ENCODE results near the gene FYN.
"Not testable (repeated sequence)": the region's sequence is repeated elsewhere in the genome, so short reads cannot be mapped to it uniquely, and the experiment has no call there.

Gene FYN

DNA sequence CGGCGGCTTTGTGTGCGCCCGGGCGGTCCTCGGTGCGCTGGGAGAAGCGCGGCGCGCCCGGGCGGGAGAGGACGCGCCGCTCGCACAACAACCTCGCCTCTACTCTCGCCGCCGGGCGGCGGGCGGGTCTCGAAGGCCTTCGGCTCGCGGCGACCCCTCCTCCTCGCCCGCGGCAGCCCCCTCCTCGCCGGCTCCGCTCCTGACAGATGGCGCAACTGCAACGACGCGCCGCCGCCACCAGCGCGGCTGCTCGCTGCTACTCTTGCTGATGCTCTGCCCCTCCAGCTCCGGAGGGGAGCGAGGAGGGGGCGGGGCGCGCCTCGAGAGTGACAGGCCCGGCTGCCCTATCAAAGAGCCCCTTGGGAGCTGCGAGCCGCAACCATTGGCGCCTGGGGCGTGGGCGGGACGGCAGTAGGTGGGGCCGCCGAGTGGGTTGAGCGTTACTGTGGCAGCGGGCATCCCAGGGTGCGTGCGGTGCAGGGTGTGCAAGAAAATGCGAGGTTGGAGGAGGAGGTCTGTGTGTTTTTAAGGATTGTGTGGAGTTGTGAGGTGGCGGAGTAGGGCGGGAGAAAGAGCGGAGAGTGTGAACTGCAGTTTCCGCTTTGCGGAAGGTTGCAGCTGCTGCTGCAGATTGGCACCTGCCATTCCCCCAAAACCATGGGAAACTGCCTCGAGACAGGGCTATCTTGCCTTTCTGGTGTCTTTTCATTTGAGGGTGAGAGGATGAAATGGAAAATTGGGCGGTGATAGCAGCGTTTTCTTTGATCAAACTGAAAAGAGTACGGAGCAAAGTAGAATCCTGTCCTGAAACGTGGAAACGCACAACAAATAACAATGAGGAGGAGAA is at the start of gene FYN:
Gene FYN (minus strand): TSS at position 275 of the 847 bp plus-strand sequence. CDS start 153,401 bp downstream, outside the sequence.
- FAIRE-seq, result no peak

DNA sequence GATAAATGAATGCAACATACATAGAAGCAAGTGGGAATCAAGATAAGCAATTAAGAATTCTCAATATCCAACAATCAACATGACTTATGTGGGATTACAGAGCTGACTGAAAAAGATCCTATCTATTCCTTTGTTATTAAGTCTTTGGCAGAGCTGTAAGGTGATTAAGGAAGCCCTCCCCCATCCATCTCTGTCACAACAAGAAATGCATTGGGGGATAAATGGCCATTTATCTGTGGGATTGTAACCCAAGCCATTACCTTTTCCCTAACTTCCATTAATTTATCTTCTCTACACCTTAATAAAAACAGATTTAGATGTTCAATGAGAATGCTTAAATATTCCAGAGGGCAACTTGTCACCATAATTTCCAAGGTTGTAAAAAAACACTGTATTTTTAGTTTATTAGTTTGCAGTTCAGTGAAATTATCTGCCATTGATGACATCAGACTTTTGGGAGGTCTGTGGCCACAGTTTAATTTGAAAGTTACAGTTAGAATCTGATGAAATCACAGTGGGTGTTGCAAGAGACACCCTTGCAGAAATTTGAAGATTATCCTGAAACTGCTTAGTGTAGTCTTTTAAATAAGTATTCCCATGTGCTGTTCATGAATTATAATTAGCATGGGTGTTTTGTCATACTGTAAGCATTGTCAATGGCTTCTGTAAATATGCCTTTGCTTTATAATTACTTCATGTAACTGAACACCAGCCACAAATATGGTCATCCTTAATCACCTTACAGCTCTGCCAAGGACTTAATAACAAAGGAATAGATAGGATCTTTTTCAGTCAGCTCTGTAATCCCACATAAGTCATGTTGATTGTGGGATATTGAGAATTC is 49.4 kb upstream of the FYN start:
- FAIRE-seq, result no peak

DNA sequence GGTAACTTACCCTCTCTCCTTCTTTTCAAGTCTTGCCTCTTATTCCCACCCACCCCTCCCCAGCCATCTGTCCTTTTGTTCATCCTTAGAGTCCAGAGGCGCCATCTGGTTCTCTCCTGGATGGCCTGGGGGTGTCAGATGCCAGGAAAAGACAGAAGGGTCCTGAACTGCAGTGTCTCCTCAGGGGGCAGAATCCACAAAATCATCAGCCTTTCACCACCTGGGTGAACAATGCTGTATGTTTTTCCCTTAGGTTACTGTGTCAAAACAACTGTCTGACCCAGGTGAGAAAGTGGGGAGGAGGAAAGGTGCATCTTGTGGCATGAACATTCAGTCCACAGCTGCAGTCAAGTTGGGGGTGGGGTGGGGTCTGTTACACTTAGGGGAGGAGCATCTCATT is 47.9 kb upstream of the FYN start:
- no peak for FAIRE-seq

DNA sequence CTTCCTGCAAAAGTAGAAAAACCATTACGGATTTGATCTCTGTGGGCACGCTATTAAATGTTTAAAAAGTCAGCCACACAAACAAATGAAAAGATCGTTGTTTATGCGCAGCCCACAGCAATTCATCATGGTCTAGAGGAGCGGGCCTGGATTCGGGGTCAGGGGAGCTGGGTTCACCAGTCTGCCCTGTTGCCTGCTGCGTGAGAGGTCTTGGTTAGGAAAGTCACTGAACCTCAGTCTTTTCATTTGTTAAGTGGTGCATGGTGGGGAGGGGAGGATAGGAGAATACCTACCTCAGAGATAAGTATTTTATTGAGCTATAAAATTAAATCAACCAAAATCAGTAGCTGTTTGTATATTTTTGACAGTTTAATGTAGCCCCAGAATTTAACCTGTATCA is 47.3 kb upstream of the FYN start:
- FAIRE-seq, result no peak

DNA sequence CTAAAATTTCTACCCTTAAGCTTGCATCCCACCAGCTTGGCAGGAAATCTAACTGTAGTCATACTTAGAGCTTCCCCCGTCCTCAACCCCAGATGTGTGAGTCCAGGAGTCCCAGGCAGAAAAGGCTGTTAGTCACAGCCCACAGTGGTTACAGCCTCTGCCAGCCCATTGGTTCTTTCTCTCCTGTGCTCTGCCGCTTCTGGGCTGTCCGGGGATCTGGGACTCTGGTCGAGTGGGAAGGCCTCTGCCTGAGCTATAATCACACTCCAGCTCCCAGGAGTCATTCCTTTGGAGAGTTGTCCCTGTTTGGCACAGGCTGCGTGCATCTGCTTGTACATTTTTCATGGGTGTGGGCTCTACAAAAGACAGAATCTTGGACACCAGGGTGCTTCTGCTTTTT is 45.6 kb upstream of the FYN start:
- no peak for FAIRE-seq

DNA sequence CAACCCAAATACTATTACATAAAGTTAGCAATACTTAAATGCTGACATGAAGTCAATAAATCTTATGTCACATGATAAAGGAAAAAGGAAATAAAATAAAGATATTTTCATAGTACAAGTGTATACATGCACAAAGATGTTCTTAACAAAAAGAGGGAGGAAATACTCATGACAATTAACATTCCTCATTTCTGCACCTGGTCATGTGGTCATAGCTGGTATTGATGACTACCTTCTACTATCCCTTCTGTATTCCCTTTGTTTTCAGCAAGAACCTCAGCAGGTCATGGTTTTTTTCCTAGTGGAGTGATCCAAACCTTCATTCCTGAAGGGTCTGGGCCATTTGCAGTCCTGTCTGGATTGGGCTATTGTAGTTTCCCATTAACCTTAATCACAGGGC is 43.5 kb upstream of the FYN start:
- no peak for FAIRE-seq

DNA sequence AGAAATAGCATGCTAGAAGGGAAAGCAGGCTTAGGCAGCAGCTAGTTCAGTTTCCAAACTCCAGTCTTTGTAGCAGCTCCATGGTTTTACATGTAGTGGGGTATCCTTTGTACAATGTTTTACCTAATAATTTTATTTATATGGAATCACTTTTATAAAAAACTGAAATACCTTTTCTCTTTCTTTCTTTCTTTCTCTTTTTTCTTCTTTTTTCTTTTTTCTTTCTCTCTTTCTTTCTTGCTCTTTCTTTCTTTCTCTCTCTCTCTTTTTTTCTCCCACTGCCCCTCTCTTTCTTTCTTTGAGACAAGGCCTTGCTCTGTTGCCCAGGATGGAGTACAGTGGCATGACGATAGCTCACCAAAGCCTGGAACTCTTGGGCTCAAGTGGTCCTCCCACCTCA is 41.4 kb upstream of the FYN start:
- no peak for FAIRE-seq

DNA sequence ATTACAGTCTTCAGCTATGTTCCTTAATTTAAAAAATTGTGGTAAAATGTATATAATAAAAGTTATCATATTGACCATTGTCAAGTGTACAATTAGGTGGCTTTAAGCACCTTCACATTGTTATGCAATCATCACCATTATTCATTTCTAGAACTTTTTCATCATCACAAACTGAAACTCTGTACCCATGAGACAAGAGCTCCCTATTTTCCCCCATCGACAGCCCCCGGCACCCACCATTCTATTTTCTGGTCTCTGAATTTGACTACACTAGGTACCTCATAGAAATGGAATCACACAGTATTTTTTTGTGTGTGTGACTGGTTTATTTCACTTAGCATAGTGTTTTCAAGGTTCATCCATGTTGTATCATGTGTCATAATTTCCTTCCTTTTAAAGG is 39.7 kb upstream of the FYN start:
- no peak for FAIRE-seq

DNA sequence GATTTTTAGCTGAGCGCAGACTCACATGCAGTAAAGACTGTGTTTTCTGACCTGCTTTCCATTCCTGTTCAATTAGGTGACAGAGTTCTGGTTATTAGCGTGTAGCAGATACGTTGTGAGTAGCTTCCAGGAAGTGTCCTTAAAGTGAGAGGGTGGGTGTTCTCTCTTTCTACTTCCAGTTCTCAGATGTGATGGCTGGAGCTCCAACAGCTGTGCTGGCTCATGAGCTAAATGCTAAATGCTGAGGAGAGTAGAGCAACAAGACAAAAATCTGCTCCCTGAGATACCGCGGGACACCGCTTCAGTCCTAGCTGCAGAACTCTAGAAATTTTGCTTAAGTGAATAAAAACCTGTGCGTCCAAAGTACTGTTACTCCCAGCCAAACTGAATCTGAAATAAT is 38.2 kb upstream of the FYN start:
- FAIRE-seq, result no peak

DNA sequence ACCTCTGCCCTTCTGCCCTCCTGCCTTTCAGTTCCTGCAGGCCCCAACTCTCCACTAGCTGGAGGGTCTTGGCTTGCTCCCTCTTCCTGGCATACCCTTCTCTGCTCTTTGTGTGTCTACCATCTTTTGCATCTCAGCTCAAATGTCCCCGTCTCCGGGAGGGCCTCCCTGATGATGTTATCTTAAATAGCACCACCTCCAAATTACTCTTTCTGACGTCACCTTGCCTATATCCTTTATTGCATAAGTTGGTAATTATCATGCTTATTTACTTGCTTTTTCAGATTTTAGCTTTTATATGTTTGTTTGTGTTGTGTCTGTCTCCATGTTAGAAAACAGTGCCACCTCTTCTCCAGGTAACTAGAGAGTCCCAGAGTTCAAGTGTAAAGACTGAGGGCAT is 36.0 kb upstream of the FYN start:
- FAIRE-seq, result no peak

DNA sequence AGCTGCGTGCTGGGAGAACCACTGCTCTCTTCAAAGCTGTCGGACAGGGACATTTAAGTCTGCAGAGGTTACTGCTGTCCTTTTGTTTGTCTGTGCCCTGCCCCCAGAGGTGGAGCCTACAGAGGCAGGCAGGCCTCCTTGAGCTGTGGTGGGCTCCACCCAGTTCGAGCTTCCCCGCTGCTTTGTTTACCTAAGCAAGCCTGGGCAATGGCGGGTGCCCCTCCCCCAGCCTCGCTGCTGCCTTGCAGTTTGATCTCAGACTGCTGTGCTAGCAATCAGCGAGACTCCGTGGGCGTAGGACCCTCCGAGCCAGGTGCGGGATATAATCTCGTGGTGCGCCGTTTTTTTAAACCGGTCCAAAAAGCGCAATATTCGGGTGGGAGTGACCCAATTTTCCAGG is 35.1 kb upstream of the FYN start:
- not testable (repeated sequence) for FAIRE-seq

DNA sequence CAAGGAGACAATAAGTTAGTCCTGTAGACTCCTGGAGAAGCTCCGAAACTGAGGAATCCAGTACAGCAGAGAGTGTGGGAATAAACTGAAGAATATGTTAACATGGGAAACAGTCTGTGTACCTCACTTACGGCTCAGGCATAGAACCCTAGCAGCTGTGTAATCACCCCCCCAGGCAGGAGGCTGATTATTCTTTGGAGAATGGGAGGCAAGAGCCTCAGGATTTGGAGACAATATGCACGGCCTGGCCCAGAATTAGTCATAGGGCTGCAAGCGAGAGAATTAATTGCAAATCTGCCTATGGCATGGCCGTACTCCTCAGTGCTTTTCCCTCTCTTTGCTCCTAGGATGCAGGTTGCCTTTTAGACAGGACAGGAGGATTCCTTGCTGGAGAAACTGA is 27.5 kb upstream of the FYN start:
- FAIRE-seq, result no peak

DNA sequence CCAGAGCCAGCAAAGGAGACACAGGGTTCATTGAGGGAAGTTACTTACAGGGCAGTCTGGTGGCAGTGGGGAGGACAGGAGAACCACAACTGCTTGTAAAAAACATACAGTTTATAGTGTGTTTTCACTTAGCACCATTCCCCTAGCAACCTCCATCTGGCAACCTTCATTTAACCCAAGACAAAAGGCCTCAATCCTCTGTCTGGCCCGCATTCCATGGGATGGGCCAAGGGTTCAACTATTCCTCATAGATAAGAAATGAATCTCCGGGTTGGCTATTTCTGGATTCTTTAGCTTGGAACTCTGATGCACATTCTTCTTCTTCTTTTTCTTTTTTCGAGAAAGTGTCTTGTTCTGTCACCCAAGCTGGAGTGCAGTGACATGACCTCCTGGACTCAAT is 26.3 kb upstream of the FYN start:
- no peak for FAIRE-seq

DNA sequence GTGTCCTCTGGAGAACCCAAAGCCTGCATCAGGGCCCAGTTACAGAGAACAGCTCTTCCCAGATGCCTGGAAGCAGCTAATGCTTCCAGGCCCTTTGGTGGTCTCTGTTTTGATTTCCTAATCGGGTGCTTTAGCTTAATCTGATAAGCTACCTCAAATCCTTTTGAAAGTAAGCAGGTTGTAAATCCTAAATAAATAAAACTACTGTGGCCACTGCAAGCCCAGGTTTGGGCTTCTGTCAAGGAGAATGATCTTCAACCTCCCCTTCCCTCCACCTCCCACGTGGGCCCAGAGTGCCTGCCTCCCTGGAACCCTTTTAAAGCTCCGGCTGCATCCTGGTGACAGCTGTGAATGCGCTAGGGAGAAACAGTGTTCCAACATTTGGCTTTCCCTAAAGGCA is 25.2 kb upstream of the FYN start:
- FAIRE-seq, result no peak

DNA sequence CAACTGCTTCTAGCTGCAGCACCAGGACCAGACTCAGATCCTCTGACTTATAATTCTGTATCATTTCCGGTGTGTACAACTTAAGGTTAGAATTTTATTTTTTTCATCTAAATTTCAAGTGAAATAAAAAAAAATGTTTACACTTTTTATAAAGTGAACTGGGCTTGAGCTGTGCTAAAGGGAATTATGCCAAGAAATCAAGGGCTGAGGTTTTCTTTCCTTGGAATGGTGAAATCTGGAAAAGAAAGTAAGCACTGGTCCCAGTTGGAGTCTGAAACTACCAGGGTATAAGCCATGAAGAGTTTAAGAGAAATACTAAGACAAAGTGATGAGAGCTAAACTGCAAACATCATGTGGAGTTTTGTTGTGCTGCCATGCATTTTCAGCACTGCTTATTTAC is 21.7 kb upstream of the FYN start:
- no peak for FAIRE-seq

DNA sequence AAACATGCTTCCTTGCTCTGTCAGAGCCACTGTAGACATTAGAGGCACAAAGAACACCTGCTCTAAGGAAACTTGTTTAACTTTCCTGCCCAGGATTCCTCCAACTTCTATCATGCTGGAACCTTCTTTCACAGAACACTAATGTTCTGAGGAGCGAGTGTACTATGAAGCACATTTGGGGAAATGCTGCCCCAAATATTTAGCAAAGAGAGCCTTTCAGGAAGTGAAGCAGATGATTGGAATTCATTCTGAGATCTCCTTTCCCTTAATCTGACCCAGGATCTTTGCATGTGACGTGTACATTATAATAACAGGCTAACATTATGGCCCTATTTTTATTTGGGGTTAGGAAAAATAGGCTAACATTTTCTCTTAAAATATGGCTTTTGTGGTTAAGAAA is 21.0 kb upstream of the FYN start:
- FAIRE-seq, result no peak

DNA sequence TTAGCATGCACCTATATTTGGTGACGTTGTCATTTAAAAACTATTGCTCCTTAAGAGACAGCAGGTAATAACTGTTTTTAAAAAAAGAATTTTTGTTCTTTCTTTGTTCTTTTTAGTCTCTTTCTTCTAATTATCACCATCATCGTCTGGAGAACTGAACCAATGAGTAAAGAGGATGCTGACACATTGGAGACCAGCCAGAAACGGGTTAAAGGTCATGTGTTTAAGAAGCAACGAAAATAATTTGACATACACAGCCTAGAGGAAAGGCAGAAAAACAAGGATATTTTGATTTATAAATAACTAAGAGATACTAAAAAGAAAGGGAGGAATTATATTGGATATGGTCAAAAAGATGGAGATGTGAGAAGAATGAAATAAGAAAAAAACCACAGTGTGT is 19.2 kb upstream of the FYN start:
- no peak for FAIRE-seq

DNA sequence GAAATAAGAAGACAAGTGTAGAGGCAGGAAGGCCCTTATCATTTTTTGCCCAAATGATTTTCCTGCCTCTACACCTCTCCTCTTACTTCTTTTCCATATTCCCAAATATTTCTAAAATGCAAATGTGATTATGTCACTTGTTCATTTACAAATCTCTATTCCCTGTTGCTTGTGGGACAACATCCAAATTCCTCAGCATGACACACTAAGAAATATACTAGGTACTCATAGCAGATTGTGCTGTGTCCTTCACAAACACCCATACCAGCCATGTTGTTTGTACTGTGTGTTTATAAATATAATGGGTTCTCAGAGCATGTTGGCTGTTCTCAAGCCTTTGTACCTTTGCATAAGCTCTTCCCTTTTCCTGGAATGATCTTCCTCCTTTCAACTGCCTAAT is 17.7 kb upstream of the FYN start:
- no peak for FAIRE-seq

DNA sequence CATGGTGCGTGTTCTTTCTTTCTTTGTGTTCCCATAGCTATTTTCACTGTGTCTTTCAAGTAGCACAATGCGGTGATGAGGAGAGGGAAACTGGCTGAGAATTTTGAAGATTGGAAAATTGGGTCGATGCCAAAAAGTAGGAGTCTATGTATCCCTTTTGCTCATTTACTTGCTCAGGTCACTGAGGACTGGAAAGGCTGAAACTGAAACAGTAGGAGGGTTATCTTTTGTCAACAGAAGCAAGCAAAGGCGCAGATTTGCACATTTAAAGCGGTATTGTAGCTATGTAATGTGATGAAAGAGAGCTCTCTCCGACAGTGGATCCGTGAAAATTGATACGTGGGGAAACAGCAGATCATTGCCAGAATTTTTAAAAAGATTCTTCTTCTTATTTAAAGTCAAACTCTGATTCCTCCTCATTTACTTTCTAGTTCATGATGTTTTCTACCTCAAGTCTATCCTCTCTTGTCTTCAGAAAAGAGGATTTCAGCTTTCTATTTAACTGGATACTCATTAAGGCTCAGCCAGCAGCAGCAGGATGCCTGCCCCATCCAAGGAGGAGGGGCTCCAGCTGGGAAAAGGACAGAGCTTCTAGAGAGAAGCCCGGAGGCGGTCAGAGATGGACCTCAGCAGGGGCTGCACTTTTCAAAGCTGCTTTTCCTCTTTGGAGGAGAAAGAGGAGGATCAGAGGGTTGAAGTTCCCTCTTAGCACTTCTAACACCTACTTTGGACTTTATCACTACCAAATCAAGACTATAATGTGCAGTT is 15.9 kb upstream of the FYN start:
- no peak for FAIRE-seq

DNA sequence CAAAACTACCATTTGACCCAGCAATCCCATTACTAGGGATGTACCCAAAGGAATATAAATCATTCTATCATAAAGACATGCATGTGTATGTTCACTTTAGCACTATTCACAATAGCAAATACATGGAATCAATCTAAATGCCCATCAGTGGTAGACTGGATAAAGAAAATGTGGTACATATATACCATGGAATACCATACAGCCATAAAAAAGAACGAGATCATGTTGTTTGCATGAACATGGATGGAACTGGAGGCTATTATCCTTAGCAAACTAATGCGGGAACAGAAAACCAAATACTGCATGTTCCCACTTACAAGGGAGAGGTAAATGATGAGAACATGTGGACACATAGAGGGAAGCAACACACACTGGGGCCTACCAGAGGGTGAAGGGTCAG is 13.5 kb upstream of the FYN start:
- not testable (repeated sequence) for FAIRE-seq

DNA sequence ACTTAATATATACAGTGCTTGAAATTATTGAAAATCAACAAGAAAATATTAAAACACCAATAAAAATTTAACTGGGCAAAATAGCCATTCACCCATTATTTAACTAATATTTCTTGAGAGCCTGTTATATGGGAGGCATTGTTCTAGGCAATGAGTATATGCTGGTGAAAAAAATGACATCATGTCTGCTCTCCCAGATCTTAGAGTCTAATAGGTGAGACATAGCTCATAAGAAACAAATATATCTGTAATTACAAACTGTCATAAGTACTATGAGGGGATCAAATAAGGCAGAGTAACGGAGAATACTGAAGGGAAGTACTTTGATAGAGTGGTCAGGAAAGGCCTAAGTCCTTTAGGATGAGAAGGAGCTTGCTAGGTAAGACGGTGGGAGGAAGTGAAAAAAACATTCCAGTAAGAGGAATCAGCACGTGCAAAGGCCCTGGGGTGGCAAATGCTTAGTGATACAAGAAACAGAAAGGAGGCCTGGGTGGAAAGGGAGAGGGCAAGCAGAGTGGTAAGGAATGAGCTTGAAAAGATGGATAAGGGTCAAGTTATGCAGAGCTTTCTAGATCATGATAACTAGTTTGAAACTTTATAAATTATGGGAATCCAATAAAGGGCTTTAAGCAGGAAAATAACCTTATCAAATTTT is 12.2 kb upstream of the FYN start:
- no peak for FAIRE-seq

DNA sequence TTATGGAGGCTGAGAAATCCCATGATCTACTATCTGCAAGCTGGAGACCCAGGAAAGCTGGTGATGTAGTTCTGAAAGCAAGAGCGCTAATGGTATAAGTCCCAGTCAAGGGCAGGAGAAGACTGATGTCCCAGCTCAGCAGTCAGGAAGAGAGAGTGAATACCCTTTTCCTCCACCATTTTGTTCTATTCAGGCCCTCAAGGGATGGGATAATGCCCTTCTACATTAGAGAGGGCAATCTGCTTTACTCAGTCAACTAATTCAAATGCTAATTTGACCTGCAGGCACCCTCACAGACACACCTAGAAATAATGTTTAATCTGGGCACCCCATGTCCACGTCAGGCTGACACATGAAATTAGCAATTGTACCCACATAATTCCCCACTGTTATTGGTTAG is 10.8 kb upstream of the FYN start:
- no peak for FAIRE-seq
